ENCODE data around the gene SLC6A12. TPM values are rescaled to one million over a fixed set of nuclear protein-coding genes. Genes with fewer than 3 reads are reported as not detected.

SLC6A12 gene
- total RNA-seq, 2 experiments from 2014 or later, result not detected

DNA sequence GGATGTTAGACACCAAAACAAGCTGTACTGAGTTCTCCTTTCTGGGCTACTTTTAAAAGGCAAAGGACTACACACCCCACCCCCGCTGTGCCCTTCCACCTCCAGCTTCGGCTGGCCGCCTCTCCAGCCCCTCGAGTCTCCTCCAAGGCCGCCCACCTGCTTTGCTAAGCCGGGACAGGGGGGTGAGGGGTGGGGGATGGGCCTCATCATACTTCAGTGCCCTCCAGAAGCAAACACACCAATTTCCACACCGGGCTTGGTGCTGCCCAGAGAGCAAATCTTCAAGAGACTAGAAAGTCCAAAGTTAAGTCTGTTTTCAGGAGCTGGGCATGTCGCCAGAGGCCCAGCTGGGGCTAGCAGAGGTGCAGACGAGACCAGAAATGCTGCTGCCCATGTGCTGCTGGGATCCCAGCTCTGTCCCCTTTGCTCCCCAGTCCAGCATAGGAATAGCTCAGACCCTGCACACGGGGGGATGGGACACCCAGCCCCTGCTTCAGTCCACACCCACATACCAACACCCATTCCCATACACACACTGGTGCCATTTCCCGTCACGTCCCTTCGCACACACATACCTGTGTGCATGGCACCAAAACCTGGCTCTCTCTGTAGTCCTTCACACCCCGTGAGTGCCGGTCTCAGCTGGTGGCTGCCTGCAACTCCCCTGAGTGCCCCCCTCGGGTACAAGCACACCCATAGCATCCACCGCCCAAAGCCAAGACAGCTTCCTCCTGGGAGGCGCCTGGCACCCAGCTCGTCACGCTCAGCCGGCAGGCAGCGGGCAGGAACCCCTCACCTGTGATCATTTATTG is 1.0 kb downstream of the SLC6A12 start:
- H3K4me3 Mint-ChIP-seq, result no peak overlapping the region
- peaks cover 24% of the 10 kb centered on the region for H3K27me3 Mint-ChIP-seq
- TF ChIP-seq CTCF (IDR thresholded peaks at IDR 0.05), result no peak
- ATAC-seq, result no peak
- CTCF ChIA-PET, result interaction anchor here (1.2 kb wide), 1 partner anchor 33 kb away, joined by 3 read pairs; no protein-coding TSS in a partner anchor
- H3K36me3 Mint-ChIP-seq (ENCODE audit: low read depth), result no peaks in the 10 kb centered on the region
- H3K9me3 Mint-ChIP-seq, result no peaks in the 10 kb centered on the region
- POLR2A ChIA-PET, result no interaction called here
- H3K4me1 Mint-ChIP-seq (ENCODE audit: low read depth), result peaks cover 5% of the 10 kb centered on the region
- DNase-seq, result no peak
- no peak overlapping the region for H3K27ac Mint-ChIP-seq
- intact Hi-C loops (cut with micrococcal nuclease), result no loop called here

- POLR2A ChIA-PET, result no interaction called here
- intact Hi-C loops (cut with micrococcal nuclease), result no loop called here
- Mint-ChIP-seq H3K4me3 (no peak overlapping the region), H3K27me3 (peaks cover 26% of the 10 kb centered on the region), H3K36me3 (ENCODE audit: low read depth) (no peaks in the 10 kb centered on the region), H3K4me1 (ENCODE audit: low read depth) (peaks cover 5% of the 10 kb centered on the region), H3K9me3 (no peaks in the 10 kb centered on the region), H3K27ac (no peak overlapping the region)
- TF ChIP-seq CTCF (IDR thresholded peaks at IDR 0.05), result no peak
- no peak for ATAC-seq
- no peak for DNase-seq
- CTCF ChIA-PET, result interaction anchor here (3.5 kb wide), 1 partner anchor 8 kb away, joined by 18 read pairs; no protein-coding TSS in a partner anchor
These were observed 1.6 kb downstream of the SLC6A12 start for GRCh38 chr12:212415-212714.

GRCh38 chr12:211639-212414 is 2.1 kb downstream of the SLC6A12 start:
- CTCF ChIA-PET, result interaction anchor here (3.5 kb wide), 1 partner anchor 8 kb away, joined by 18 read pairs; no protein-coding TSS in a partner anchor
- ATAC-seq (no peak), DNase-seq (no peak)
- no peak for TF ChIP-seq CTCF (IDR thresholded peaks at IDR 0.05)
- Mint-ChIP-seq H3K36me3 (ENCODE audit: low read depth) (no peaks in the 10 kb centered on the region), H3K4me3 (no peak overlapping the region), H3K27ac (no peak overlapping the region), H3K4me1 (ENCODE audit: low read depth) (peaks cover 5% of the 10 kb centered on the region), H3K27me3 (peaks cover 26% of the 10 kb centered on the region), H3K9me3 (no peaks in the 10 kb centered on the region)
- POLR2A ChIA-PET, result no interaction called here
- intact Hi-C loops (cut with micrococcal nuclease), result no loop called here

GRCh38 chr12:211142-211465 is 2.9 kb downstream of the SLC6A12 start:
- H3K27ac Mint-ChIP-seq, result no peak overlapping the region

More at GRCh38 chr12:211142-211465, 2.9 kb downstream of the SLC6A12 start:
- Mint-ChIP-seq H3K27me3 (peaks cover 30% of the 10 kb centered on the region), H3K4me1 (ENCODE audit: low read depth) (peaks cover 5% of the 10 kb centered on the region), H3K36me3 (ENCODE audit: low read depth) (no peaks in the 10 kb centered on the region), H3K4me3 (no peak overlapping the region), H3K9me3 (no peaks in the 10 kb centered on the region)
- ATAC-seq (no peak), DNase-seq (no peak)
- ChIA-PET CTCF (interaction anchor here (3.5 kb wide), 1 partner anchor 9 kb away, joined by 18 read pairs; no protein-coding TSS in a partner anchor), POLR2A (no interaction called here)
- TF ChIP-seq CTCF (IDR thresholded peaks at IDR 0.05), result no peak
- intact Hi-C loops (cut with micrococcal nuclease), result no loop called here

All from activated CD8-positive, alpha-beta T cell treated with anti-CD3 and anti-CD28 coated beads for 36 hours (primary cell).